ENCODE results near the gene MYBPC1.
"Not testable (repeated sequence)": the region's sequence is repeated elsewhere in the genome, so short reads cannot be mapped to it uniquely, and the experiment has no call there.

MYBPC1 gene

GRCh38 chr12:101594700-101595099 lies at the start of gene MYBPC1:
TSS of gene MYBPC1 (plus strand) at chr12:101594971. CDS start at chr12:101595071, 100 bp downstream.
- DNase-seq = no peak

GRCh38 chr12:101551362-101552114 lies 43.2 kb upstream of the MYBPC1 start:
- no peak for DNase-seq

- DNase-seq = peak; percentile 2
These were observed 42.5 kb upstream of the MYBPC1 start for GRCh38 chr12:101552277-101552676.

GRCh38 chr12:101557094-101557493 lies 37.7 kb upstream of the MYBPC1 start:
- no peak for DNase-seq

- not testable (repeated sequence) for DNase-seq
These were observed 36.0 kb upstream of the MYBPC1 start for GRCh38 chr12:101558726-101559125.

GRCh38 chr12:101563212-101563611 lies 31.6 kb upstream of the MYBPC1 start:
- no peak for DNase-seq

- DNase-seq = no peak
These were observed 29.9 kb upstream of the MYBPC1 start for GRCh38 chr12:101564912-101565311.

GRCh38 chr12:101566318-101566717 lies 28.5 kb upstream of the MYBPC1 start:
- no peak for DNase-seq

- DNase-seq = peak; percentile 93
These were observed 26.9 kb upstream of the MYBPC1 start for GRCh38 chr12:101567918-101568317.

GRCh38 chr12:101570047-101570446 lies 24.7 kb upstream of the MYBPC1 start:
- DNase-seq = peak; percentile 36

- DNase-seq = no peak
These were observed 23.7 kb upstream of the MYBPC1 start for GRCh38 chr12:101571105-101571504.

- DNase-seq = no peak
These were observed 21.0 kb upstream of the MYBPC1 start for GRCh38 chr12:101573743-101574142.

- DNase-seq = no peak
These were observed 16.4 kb upstream of the MYBPC1 start for GRCh38 chr12:101578417-101578816.

GRCh38 chr12:101581190-101581589 lies 13.6 kb upstream of the MYBPC1 start:
- DNase-seq = no peak

GRCh38 chr12:101582937-101583336 lies 11.8 kb upstream of the MYBPC1 start:
- DNase-seq = no peak

GRCh38 chr12:101590383-101590782 lies 4.4 kb upstream of the MYBPC1 start:
- no peak for DNase-seq

- DNase-seq = no peak
These were observed 3.0 kb upstream of the MYBPC1 start for GRCh38 chr12:101591781-101592180.

GRCh38 chr12:101592448-101592847 lies 2.3 kb upstream of the MYBPC1 start:
- no peak for DNase-seq

GRCh38 chr12:101592921-101593320 lies 1.9 kb upstream of the MYBPC1 start:
- no peak for DNase-seq

GRCh38 chr12:101596172-101596571 lies 1.4 kb downstream of the MYBPC1 start:
- no peak for DNase-seq

GRCh38 chr12:101597164-101597563 lies 2.4 kb downstream of the MYBPC1 start:
- DNase-seq = no peak

- no peak for DNase-seq
These were observed 3.7 kb downstream of the MYBPC1 start for GRCh38 chr12:101598483-101598882.

GRCh38 chr12:101599311-101599710 lies 4.5 kb downstream of the MYBPC1 start:
- DNase-seq = no peak

GRCh38 chr12:101599771-101600484 lies 5.2 kb downstream of the MYBPC1 start:
- DNase-seq = no peak

Measured in DMS79 (cell line).